GM19455 (cell line): ENCODE data around the gene CDK3.

Source experiments
- ATAC-seq: cut with Tn5 transposase; IDR thresholded peaks from one replicate; pipeline ENCODE4 v1.9.1; 2021; ENCODE audit not compliant: unreplicated experiment

Gene CDK3

DNA sequence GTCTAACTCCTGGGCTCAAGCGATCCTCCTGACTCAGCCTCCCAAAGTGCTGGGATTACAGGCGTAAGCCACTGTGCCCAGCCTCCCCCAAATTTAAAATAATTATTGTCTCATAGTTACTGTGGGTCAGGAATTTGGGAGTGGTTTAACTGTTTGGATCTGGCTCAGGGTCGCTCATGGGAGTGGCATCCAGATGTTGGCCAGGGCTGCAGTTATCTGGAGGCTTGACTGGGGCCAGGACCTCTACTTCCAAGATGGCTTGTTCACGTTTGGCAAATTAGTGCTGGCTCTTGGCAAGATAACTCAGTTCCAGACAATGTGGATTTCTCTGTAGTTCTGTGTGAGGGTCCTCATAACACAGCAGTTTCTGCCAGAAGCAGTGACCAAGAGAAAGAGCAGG lies 13.6 kb upstream of the CDK3 start:
- no peak for ATAC-seq

DNA sequence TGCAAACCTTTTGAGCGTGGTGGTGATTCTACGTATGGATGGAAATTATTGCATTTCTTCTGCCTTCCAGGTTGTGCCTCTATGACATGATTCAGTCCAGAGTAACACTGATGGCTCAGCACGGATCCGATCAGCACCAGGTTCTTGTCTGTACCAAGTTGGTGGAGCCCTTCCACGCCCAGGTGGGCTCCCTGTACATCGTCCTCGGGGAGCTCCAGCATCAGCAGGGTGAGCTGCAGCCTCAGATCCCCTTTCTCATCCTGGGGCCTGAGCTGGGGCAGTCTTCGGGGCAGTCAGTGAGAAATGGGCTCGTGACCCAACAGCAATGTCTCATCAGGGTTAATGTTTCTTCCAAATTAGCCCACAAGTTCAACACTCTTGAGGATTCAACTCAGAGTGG lies 9.3 kb upstream of the CDK3 start:
- no peak for ATAC-seq

DNA sequence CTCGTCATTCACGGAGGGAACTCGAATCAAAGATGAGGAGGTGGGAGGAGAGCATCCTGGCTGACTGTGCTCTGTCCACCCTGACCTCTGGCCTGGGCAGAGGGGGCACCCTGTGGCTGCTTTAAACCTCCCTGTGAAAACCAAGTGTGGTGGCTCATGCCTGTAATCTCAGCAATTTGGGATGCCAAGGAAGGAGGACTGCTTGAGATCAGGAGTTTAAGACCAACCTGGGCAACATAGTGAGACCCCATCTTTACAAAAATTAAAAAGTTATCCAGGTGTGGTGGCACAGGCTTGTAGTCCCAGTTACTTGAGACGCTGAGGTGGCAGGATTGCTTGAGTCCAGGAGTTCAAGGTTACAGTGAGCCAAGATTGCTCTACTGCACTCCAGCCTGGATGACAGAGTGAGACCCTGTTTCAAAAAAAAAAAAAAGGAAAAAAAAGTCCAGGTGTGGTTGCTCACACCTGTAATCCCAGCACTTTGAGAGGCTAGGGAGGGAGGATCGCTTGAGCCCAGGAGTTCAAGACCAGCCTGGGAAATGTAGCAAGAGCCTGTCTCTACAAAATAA lies 5.8 kb upstream of the CDK3 start:
- ATAC-seq: no peak

DNA sequence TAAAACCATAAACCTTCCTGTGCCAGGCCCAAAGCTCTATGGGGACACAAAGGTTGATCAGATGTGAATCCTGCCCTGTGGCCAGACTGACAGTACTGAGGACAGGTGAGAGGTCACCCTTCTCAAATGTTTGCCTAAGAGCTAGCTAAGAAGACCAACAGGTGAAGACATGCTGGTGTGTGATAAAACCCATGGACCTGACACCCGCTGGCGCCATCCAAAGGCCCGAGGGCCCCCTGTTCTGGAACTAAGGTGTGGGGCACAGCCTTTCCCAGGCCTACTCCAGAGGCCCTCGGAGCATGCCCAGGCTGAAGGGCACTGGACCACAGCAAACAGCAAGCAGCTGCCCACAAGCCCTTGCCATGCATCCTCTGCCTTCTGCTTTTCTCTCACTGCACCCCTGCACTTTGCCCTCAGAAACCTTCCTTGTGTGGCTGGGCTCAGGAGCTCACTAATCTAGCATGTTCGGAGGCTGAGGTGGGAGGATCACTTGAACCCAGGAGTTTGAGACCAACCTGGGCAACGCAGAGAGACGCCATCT lies 5.2 kb upstream of the CDK3 start:
- ATAC-seq: no peak

DNA sequence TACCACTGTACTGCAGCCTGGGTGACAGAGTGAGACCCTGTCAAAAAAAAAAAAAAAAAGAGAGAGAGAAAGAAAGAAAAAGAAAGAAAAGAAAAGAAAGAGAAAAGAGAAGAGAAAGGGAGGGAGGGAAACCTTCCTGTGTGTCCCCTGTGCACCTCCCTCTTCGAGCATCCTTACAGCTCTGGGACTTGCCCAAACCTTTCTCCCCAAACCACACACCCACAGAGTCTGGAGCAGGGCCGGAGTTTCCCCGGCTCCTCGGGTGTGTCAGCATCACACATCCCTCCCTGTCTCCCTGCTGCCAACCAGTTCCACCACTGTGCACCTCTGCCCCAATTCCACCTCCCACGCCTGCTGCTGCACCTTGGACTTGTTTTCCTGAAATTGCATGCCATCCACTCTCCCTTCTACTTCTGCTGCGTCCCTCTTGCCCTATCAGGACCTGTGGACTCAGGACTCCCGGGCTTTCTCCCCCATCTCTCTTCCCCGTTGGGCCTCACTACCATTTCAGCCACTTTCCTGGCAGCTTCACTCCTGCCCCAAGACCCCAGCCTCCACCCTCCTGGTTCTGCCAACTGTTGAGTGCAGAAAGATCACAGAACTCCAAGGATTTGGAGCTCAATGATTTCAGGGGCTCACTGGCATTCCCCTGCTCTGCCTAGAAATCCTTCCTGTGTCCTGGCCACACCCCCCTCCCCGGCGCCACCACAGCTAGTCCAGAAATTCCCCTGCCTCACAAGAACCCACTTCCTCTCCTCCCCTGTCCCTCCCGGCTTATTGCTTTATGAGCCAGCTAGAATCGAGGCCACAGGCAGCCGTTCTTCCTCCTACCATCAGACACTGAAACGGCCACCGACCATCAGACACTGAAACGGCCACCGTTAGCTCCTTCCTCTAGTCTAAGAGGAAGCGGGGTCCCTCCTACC lies 3.7 kb upstream of the CDK3 start:
- no peak for ATAC-seq

DNA sequence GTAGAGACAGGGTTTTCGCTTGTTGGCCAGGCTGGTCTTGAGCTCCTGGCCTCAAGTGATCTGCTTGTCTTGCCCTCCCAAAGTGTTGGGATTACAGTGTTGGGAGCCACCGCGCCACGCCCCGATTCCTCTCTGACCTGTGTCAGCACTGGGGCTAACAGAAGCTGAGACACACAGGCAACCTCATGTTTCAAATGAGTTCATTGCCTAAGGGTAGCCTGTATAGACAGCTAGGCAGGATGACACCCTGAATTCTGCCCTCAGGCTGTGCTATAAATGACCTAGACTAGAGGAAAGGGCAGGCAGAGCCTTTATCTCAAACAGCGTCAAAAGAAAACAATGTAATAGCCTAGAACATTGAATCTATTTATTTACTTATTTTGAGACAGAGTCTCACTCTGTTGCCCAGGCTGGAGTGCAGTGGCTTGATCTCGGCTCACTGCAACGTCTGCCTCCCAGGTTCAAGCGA lies 2.3 kb upstream of the CDK3 start:
- ATAC-seq: no peak

DNA sequence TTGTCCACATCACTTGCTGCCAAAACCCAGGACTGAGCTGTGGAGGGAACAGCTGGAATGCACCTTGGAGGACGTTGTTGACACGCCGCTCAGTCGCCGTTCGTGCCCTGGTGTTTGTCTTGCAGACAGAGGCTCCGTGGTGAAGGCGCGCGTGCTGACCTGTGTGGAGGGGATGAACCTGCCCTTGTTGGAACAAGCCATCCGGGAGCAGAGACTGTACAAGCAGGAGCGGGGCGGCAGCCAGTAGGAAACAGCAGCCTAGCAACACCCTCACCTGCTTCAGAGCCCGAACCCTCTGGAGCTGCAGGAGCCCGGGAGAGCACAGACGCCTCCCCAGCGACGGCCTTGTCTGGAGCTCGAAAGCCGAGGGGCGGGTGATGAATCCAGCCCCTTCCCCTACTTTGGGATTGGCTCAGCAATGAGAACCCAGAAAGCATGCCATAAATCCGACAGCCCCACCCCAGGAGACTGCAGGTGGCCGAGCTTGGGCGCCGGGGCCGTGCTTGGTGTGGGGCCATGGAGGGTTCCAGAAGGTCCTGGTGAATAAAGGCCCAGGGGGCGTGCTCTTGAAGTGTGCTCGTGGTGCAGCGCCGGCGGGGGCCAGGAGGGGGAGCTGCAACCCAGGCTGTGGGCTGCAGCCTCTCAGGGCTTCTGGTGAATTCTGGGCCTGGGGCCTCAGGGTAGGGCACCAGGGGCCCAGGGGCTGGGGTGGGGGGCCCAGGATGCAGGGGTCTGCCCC lies 470 bp upstream of the CDK3 start:
- no peak for ATAC-seq

DNA sequence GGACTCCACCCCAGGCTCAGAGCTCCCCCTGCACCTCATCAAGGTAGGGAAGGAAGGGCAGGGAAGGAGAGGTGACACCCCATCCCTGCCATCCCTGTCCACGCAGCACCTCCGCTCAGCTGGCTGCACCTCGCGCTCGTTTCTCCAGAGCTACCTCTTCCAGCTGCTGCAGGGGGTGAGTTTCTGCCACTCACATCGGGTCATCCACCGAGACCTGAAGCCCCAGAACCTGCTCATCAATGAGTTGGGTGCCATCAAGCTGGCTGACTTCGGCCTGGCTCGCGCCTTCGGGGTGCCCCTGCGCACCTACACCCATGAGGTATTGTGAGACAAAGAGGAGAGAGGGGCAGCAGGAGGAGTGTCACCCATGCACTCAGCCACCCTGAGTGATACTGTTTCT lies 1.4 kb downstream of the CDK3 start:
- ATAC-seq: no peak

DNA sequence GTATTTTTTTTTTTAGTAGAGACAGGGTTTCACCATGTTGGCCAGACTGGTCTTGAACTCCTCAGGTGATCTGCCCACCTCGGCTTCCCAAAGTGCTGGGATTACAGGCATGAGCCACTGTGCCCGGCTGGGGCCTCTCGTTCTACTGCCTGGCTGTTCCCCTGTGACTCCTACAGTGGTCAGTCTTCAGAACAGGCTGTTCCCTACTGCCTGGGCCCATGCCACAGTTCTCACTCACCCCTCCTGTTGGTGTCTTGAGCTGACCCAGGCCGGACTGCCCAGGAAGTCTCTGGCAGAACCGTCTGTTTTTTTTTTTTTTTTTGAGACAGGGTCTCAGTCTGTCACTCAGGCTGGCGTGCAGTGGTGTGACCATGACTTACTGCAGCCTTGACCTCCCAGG lies 3.3 kb downstream of the CDK3 start:
- no peak for ATAC-seq

DNA sequence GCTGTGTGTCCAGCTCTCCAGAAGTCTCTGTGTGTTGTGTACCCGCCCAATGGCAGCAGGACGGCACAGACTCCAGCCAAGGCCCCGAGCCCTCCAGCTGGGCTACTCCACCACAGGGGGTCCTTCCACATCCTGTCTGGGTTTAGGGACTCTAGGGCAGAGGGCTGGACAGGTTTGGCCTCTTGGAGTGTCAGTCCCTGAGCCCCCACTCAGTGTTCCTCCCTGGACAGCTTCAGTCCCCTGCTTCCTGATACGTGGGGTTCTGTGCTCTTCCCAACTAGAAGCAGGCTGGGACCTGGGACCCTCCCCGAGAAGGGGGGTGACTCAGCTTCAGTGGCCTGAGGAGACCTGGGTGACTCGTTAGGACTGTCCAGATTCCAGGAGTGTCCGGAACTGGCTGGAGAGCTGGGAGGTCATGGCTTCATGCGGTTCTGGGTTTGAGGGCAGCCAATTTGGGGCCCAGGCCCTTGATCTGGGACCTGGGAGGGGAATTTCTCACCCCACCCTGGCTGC lies 4.2 kb downstream of the CDK3 start:
- no peak for ATAC-seq

DNA sequence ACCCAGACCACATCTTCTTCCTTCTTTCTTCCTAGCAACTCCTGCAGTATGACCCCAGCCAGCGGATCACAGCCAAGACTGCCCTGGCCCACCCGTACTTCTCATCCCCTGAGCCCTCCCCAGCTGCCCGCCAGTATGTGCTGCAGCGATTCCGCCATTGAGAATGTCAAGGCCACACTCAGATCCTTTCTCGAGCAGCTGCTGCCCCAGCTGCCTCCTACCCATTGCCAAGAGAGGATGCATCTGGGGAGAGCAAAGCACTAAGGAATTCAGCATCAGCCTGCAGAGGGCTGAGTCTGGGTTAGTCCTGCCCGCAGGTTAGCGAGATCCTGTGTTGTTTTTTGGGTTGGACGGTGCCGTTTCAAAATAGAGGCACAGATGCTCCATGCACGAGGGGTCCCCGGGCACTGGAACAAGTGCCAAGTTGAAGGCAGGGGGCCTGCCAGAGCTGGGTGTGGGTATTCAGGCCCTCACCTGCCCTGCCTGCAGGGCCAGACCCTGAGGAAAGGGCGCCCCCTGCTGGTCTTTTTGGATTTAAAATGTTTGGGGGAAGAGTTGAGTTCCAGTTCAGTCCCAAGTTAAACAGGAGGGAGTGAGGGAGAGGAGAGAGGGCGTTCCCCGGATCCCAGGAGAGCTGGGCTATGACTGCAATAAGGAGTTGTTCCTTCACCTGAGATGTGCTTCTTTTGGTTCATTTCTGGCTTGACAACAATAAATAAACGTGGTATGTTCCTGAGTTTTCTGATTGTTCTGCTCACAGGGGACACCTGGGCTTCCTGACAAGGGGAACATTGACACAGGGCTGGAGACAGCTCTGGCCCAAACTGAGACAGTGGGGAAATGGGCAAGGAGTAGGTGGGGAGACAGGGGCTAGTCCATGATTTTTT lies 4.9 kb downstream of the CDK3 start:
- no peak for ATAC-seq

DNA sequence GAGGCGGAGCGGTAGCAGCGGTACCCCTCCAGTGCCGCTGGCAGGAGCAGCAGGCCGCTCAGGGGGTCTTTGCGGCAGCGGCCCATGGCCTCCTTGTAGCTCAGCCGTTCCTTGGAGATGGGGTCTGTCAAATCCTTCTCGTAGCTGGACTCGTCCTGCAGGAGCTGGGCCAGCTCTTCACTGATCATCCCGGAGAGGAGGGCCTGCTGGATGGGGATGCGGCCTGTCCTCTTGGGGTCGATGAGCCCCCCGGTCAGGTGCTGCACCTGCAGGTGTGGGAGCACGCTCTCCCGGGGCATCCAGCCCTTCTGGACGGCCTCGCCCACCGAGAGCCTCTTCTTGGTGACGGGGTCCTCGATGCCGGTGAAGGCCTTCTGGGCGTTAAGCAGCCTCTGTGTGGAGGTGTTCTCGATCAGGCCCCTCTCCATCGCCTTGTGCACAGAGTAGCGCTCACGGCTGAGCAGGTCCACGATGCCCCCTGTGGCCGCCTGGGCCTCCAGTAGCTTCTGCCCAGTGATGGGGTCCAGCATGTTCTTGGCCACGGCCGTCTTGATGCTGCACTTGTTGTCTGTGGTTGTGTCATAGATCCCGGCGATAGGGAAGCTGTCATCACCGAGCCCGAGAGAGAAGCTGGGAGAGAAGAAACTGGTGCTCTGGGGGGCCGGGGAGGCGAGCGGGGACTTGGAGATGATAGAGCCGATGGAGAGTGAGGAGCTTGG lies 6.6 kb downstream of the CDK3 start:
- ATAC-seq: no peak

DNA sequence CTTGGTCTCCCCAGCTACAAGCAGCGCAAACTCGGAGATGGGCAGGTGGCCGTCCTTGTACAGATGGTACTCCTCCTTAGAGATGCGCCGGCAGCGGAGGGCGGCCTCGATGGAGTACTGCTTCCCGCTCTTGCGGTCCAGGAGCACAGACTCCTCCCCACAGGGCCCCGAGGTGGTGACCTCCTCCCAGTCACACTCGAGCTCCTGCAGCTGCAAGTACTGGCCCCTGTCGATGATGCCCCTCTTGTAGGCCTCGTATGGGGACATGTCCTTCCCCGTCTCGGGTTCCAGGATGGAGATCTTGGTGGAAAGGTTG lies 7.2 kb downstream of the CDK3 start:
- no peak for ATAC-seq

DNA sequence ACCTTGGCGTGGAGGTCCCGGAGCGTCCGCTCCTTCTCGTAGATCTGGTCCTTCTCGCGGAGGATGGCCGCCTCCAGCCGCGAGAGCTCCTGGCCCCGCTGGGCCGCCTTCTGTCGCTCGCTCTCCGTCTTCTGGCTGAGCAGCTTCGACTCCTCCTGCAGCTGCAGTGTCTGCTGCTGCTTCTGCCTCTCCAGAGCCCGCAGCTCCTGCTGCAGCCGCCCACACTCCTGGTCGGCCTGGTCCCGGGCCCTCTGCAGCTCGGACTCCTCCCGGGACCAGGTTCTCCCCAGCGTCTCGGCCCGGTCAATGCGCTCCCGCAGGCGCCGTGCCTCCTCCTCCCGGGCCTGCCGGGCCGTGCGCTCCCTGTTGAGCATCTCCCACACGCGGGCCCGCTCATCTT lies 7.6 kb downstream of the CDK3 start:
- ATAC-seq: no peak

DNA sequence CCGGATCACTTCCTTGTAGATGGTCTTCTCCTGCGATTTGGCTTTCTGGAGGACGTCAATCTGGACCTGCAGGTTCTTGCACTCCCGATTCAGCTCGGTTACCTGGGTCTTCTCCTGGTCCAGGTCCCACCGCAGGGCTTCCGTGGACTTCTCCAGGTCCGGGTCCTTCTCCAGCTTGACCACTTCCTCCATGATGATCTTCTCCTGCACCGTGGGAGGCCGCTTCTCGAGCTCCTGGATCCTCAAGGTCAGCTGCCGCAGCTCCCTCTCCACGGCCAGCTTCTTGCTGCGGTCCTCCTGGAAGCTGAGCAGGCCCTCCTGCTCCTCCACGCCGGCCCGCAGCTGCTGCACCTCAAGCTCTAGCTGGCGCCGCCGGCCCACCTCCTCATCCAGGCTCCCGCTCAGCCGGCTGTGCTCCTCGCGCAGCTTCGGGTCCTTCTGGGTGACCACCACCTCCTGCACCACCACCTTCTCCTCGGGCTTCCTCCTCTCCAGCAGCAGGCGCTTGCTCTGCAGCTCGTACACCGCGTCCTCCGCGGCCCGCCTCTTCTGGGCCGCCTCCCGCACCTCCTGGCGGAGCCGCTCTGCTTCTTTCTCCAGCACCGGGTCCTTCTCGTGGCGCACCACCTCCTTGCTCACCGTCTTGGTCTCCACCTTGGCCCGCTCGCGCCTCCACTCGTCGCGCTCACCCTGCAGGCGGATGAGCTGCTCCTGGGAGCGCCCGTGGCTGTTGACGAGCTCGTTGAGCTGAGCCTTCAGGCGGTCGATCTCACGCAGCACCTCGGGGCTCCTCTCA lies 8.2 kb downstream of the CDK3 start:
- ATAC-seq: no peak

DNA sequence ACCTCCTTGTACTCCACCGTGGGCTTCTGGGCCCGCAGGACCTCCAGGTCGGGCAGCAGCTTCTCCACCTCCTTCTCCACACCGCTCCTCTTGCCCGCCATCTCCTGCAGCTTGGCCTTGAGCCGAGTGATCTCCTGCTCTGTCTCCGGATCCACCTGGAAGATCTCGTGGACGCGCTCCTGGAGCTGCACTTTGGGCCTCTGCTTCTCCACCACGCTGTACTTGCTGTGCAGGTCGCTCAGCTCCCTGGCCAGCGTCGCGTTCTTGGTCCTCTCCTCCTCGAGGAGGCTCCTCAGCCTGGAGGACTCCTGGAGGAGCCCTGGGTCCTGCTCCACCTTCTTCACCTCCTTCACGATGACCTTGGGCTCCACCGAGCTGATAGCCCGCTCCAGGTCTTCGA lies 8.8 kb downstream of the CDK3 start:
- no peak for ATAC-seq

DNA sequence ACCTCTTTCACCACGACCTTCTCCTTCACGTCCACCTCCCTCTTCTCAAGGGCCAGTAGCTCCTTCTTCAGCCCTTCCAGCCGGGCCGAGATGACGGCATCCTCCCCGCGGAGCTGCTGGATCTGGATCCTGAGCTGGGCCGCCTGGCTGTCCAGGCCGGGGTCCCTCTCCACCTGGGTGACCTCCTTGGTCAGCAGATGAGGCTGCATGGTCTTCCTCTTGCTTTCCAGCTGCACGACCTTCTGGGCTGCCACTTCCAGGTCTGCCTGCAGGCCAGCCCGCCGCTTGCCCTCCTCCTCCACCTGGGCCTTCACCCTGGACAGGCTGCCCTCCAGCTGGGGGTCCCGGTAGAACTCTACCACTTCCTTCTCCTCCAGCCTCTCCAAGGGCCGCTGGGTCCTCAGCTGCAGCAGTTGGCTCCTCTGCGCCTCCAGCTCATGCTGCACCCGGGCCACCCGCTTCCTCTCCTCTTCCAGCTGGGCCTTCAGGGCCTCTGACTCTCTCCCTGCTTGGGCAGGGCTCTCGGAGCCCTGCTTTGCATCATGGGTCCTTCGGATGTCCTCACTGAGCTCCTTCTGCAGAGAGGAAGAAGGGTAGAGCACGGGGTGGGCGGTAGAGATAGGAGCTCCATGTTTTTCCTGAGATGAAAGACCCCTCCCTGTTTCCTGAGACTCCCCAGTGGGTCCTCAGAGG lies 9.5 kb downstream of the CDK3 start:
- ATAC-seq: no peak

DNA sequence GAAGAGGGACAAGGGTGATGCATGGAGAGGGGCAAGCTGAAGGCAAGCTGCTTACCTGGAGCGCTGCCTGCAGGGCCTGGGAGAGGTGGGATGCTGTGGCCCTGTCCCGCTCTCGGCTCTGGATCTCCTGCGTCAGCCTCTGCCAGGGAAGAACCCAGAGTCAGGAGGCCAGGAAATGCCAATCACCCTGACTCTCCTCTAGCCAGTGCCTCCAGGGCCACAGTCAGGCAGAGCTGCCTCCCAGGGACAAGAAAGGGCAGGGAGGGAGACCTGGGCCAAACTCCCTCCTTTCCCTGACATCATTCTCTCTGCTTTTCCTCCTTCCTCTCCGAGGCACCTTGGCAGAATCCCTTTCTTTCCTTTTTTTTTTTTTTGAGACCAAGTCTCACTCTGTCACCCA lies 11.3 kb downstream of the CDK3 start:
- no peak for ATAC-seq
